NCI-H345 treated with DMSO at 0.1 percent for 48 hours (cell line): ENCODE results near the gene HNRNPL.
"Not testable (repeated sequence)": the region's sequence is repeated elsewhere in the genome, so short reads cannot be mapped to it uniquely, and the experiment has no call there.

Experiments
- DNase-seq: peaks from one replicate; lab custom pipeline; 2025; ENCODE audit not compliant: unreplicated experiment; lab: John Stamatoyannopoulos, UW

HNRNPL gene

DNA sequence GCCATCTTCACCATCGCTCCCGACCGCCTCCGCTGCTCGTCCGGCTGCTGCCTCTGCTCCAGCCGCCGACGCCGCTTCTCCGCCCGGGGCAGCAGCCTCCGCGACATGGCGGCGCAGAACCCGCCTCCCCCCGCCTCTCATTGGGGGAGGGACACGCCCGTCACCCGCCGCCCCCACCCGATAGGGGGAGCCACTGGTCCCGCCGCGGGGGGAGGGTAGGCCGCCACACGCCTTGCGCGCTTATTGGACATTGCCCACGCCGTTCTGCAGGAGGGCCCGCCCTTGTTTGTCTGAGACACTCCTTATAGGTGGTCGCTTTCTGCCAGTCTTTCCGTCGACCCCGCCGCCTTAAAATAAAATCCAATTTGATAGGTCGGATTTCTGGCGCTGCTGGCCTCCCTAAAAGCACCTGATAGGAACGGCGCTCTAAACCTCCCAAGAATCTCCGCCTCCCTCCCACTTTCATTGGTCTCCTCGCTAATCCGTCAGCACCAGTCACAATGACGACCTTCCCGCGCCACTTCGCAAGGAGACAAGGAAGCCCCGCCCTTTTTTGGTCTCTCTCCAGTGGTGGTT, at the start of gene HNRNPL:
Gene HNRNPL (minus strand): TSS at position 127 of the 576 bp plus-strand sequence. CDS start 20 bp downstream, at position 107.
- peak; percentile 100 for DNase-seq

DNA sequence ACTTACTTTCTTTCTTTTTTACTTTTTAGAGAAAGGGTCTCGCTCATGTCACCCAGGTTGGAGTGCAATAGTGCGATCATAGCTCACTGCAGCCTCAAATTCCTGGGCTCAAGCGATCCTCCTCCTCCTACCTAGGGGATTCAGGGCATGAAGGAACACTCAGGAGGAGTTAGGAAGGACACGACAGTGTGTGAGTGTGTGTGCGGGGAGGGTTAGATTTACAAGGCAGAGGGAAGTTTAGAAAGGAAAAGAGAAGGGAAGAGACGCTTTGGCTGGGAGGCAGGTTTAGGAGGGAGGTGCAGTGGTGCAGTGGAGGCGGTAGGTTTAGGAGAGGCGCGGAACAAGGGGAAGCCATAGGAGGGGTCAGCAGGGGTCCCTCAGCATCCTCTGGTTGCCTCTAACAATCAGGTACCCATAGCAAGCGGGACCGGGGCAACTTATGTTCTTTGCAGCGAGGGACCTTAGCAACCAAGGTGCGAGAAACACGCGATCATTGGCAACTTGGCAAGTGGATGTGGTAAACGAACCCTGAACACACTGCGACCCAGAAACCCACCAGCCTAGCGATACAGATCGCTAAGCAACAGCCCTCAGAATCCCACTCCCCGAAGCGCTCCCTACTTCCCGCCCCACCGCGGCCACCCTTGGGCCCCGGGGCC, 49.1 kb upstream of the HNRNPL start:
- DNase-seq: no peak

- no peak for DNase-seq
Measured at GRCh38 chr19:38894968-38895367, 45.2 kb upstream of the HNRNPL start.

GRCh38 chr19:38893341-38893771, 43.6 kb upstream of the HNRNPL start:
- DNase-seq: no peak

DNA sequence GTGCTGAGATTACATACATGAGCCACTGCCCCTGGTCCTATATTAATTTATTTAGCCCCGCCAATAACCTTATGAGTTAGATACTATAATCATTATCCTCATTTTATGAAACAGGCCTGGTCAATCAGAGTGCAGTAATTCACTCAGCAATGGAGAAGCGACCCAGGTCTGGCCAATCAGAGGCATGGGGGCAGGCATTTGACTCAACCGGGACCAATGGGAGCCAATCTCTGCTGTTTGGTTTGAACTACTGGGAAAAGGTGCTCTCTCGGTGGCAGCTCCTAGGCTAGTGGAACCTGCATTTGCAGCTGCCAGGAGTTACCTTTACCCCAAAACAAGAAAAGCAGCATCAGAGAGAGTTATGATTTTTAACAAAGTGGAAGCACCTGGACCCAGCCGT, 43.1 kb upstream of the HNRNPL start:
- DNase-seq: no peak

GRCh38 chr19:38891771-38892170, 42.0 kb upstream of the HNRNPL start:
- no peak for DNase-seq

DNA sequence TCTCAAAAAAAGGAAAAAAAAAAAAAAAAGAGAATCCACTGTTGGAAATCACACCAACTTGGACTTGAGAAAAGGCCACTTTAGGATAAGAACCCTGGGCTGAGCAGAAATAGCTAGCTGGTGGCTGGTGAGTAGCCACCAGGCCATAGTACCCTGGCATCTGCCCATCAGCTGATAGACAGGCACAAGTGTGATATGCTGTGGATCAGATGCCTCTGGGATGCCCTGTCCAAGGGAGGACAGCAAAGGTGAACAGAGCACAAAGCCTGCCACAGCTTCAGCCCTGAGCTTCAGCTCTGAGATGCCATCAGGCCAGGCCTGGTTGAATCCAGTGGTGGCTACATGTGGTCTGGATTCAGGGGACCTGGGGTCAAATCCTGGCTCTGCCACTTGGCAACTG, 40.9 kb upstream of the HNRNPL start:
- DNase-seq: no peak

- no peak for DNase-seq
Measured at GRCh38 chr19:38889803-38890202, 40.0 kb upstream of the HNRNPL start.

DNA sequence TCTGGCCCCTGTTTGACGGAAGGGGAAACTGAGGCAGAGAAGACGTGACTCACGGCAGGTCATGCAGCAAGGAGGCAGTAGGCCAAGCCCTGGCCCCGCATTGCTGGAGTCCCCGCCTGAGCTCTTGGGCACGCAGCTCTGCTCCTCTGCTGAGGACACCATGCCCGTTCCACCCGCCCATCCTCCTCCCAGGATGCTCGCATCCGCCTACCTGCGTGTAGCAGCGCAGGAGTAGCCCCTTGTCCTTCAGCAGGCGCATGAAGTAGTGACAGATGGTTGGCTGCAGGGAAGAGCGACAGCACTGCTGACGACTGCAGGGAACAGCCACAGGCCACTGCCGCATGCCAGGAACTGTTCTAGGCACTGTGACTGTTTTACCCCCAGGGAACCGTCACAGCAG, 39.1 kb upstream of the HNRNPL start:
- no peak for DNase-seq

GRCh38 chr19:38884691-38885090, 34.9 kb upstream of the HNRNPL start:
- DNase-seq: not testable (repeated sequence)

DNA sequence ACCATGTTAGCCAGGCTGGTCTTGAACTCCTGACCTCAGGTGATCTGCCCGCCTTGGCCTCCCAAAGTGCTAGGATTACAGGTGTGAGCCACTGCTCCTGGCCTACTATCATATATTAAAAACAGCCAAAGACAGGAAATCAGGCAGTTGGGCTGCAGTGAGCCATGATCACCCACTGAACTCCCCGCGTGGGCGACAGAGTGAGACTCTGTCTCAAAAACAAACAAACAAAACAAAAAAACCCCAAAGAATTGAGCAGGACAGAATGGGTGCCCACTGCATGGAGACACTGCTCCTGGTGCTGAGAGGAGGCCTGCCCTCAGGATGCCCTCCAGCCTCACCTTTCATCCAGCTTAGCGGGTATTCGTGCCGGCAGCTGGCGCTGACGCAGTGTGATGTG, 33.5 kb upstream of the HNRNPL start:
- no peak for DNase-seq

DNA sequence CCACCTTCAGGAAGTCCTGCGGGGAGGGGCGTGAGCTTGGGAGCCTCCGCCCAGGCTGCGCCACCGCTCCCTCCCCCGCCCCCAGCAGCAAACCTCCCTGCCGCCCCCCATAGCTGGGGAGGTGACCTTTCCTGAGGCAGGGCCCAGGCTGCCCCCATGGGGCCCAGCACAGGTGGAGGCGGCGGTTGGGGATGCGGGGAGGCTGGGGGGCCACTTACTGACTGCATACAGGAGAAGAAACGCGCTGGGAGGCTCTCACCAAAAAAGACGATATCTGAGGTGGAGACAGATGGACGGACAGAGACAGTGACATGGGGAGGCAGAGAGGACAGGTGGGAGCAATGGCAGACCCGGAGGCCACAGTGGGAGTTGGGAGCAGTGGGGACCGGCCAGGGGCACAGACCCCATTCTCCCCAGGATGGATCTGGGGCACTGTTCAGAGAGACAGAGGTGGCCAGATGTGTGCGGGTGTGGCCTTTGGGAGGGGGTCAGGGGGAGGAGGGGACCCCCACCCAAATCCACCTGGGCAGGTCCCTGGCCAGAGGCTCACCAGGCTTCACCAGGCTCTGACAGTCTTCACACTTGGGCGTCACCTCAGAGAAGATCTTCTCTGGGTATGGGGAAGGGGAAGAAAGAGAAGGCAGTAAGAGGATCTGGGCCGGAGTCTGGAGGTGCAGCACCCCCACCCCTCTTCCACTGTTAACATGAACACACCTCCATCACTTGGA, 31.3 kb upstream of the HNRNPL start:
- no peak for DNase-seq

- DNase-seq: no peak
Measured at GRCh38 chr19:38880076-38880881, 30.5 kb upstream of the HNRNPL start.

- DNase-seq: no peak
Measured at GRCh38 chr19:38879400-38879751, 29.6 kb upstream of the HNRNPL start.

- DNase-seq: no peak
Measured at GRCh38 chr19:38878575-38879399, 29.0 kb upstream of the HNRNPL start.

DNA sequence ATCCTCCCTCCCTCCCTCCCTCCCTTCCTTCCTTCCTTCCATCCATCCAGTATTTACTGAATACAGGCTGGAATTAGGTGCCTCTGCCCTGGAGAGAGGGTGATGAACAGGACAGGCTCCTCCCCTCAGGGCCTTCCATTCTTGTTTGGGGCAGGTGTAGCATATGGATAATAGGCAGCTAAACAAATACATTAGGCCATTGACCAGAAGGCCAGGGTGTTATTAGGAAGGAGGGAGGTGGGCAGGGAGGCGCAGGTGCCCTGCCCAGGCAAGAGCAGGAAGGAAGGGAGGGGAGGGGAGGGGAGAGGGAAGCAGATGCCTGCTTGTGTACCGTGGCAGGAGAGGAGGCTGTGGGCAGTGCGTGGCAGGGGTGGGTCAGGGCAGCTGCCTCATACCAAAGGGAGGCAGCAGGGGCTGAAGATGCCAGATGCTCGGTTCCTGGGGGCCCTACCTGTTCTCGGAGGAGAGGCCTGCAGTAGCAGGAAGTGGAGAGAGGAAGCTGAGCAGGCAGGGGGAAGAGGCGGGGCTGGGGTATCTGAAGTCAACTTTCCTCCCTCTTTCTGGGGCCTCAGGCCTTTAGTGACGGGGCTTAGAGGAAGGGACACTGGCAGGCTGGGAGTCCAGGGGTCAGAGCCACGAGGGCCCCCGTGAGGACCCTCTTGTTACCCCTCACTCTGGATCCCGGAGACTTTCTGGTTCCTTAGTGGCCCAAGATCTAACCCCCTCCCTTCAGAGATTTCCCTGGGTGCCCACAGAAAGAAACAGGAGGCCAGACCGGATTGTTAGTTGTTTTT, 28.2 kb upstream of the HNRNPL start, which contains the start of gene RINL:
Gene RINL (minus strand): TSS at position 495 of the 794 bp plus-strand sequence. CDS start 1,533 bp downstream, outside the sequence.
- peak; percentile 71 for DNase-seq

DNA sequence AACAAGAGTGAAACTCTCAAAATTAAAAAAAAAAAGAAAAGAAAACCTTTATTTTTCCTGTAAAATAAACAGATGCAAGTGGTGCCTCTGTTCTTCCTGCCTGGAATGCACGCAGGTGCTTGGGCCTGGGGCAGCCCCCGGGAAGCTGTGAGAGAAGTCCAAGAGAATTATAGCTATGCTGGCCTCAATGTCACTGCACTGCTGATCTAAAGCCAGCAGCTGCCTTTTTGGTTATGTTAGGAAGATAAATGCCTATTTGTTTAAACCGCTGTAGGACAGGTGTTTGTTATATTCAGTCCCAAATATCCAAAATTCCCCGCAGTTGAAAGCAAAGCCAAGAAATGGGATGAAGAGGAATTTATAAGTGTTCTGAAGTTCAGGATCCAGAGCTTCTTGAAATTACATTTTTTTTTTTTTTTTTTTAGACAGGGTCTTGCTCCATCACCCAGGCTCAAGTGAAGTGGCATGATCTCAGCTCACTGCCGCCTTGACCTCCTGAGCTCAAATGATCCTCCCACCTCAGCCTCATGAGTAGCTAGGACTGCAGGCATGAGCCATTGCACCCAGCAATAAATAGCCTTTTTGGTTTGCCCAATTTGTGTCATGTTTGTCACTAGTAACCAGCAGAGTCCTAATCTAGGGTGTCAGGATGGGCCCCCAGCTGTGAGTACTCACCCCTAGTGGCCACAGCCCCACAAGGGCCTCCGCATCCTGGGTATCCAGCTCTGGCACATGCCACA, 26.0 kb upstream of the HNRNPL start:
- no peak for DNase-seq

DNA sequence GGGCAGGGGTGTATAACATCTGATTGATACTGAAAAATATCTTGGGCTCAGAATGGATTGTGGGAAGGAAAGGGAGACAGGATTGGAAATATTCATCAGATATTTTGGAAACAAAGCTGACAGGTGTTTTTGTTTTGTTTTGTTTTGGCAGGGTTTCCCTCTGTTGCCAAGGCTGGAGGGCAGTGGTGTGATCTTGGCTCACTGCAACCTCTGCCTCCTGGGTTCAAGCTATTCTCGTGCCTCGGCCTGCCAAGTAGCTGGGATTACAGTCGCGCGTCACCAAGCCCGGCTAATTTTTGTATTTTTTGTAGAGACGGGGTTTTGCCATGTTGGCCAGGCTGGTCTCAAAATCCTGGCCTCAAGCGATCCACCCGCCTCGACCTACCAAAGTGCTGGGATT, 23.6 kb upstream of the HNRNPL start:
- not testable (repeated sequence) for DNase-seq

DNA sequence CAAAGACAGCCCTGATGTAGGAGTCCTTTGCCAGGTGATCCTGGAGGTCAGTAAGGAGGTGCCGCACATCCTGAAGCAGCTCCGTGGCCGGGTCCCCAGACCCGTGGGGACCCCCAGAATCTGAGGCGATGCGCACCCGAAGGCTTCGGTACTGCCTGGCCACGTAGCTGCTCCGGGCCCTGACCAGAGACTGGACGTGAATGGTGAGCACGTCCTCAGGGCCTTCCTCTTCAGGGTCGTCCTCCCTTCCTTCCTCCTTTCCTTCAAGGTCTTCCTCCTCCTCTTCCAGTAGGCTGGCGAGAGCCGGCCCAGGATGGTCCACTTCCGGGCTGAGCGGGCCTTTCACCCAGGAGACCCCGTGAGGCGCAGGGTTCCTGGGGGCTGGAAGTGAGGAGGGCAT, 20.8 kb upstream of the HNRNPL start:
- DNase-seq: no peak
